GM12872 (cell line): ENCODE data around the gene CPS1.

Experiments used
- CTCF ChIP-seq: IDR thresholded peaks from 3 replicates; pipeline ENCODE4 v1.5.1; 2011; ENCODE audit warnings: low read depth, mild to moderate bottlenecking, low read length, moderate library complexity; ENCODE audit not compliant: insufficient read depth

CPS1 gene

GRCh38 chr2:210548031-210548430, 8.4 kb upstream of the CPS1 start:
- TF ChIP-seq CTCF: no peak

- no peak for TF ChIP-seq CTCF
These were observed 7.5 kb upstream of the CPS1 start for GRCh38 chr2:210548878-210549384.

- TF ChIP-seq CTCF: no peak
These were observed 5.4 kb upstream of the CPS1 start for GRCh38 chr2:210551001-210551400.

GRCh38 chr2:210553373-210553772, 3.0 kb upstream of the CPS1 start:
- TF ChIP-seq CTCF: no peak

GRCh38 chr2:210555555-210555954, 844 bp upstream of the CPS1 start:
- TF ChIP-seq CTCF: no peak

GRCh38 chr2:210557721-210558120, 1.3 kb downstream of the CPS1 start:
- no peak for TF ChIP-seq CTCF

- no peak for TF ChIP-seq CTCF
These were observed 2.3 kb downstream of the CPS1 start for GRCh38 chr2:210558708-210559107.

GRCh38 chr2:210559182-210559581, 2.8 kb downstream of the CPS1 start:
- TF ChIP-seq CTCF: no peak
